ENCODE results near the gene UGT3A1.
"Not testable (repeated sequence)": the region's sequence is repeated elsewhere in the genome, so short reads cannot be mapped to it uniquely, and the experiment has no call there.

Gene UGT3A1

DNA sequence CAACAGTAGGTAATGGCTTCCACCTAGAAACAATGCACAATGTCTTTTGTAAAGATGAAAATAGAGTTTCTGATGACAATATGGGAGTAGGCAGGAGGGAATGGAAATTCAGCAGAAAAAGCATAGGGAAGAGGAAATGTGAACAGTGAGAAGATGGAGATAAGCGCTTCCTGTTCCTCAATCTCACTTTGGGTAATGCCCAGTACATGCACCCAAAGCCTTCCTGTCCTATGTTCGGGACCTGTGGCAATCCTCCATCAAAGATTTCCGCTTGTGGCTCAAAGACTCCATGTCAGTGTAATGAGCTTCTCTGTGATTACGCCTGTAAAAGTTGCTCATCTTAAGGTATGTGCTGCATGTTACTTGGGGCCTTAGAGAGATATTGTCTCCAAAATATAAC is 2.7 kb downstream of the UGT3A1 start:
- H3K27me3 ChIP-seq (ENCODE audit: insufficient read depth, insufficient read length) = peaks cover 10% of the 10 kb centered on the region
- no peak for DNase-seq (ENCODE audit: low read depth, low spot score)
- no peak for TF ChIP-seq YY1 (IDR thresholded peaks at IDR 0.05; ENCODE audit: insufficient read depth, insufficient read length)
- no peak for TF ChIP-seq ZNF274 (IDR thresholded peaks at IDR 0.05; ENCODE audit: low read depth, low read length)
- no peak for TF ChIP-seq SUZ12 (IDR thresholded peaks at IDR 0.05; ENCODE audit: extremely low read depth, insufficient read depth, insufficient read length)

DNA sequence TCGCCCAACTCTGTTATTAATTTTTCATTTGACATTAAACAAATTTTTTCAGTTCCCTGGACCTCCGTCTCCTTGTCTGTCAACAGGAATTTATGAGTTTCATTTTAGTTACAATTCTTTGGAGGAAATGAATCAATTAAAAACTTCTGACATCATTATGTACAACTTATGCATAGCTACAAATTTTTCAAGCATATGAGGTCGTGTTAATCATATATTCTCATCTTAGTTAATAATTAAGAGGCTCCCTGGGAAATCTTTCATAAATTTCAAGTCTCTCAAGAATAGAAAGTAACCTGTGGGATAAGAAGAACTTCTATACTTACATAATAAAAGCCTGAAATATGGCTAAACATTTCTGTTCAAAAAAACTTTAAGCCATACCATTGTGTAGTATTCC is 3.4 kb downstream of the UGT3A1 start:
- DNase-seq (ENCODE audit: low read depth, low spot score) = no peak
- Histone ChIP-seq H3K9me3 (ENCODE audit: insufficient read depth, low read length) (peaks cover 4% of the 10 kb centered on the region; the same call in 1 of the 2 replicates), H3K4me3 (ENCODE audit: insufficient read length, low read depth) (no peak overlapping the region), H3K4me1 (ENCODE audit: insufficient read depth, insufficient read length) (no peaks in the 10 kb centered on the region), H3K9ac (ENCODE audit: insufficient read length, low read depth) (no peak overlapping the region), H3K36me3 (ENCODE audit: insufficient read depth, insufficient read length, low read length) (no peaks in the 10 kb centered on the region), H3K27me3 (ENCODE audit: insufficient read depth, insufficient read length) (peaks cover 10% of the 10 kb centered on the region)
- TF ChIP-seq YY1 (IDR thresholded peaks at IDR 0.05; ENCODE audit: insufficient read depth, insufficient read length) (no peak), SUZ12 (IDR thresholded peaks at IDR 0.05; ENCODE audit: extremely low read depth, insufficient read depth, insufficient read length) (no peak)

More for the DNA sequence above, 2.7 kb downstream of the UGT3A1 start:
- no peaks in the 10 kb centered on the region for H3K9me3 ChIP-seq (ENCODE audit: insufficient read depth, low read length)
- H3K4me3 ChIP-seq (ENCODE audit: insufficient read length, low read depth) = no peak overlapping the region
- no peaks in the 10 kb centered on the region for H3K4me1 ChIP-seq (ENCODE audit: insufficient read depth, insufficient read length)
- H3K9ac ChIP-seq (ENCODE audit: insufficient read length, low read depth) = no peak overlapping the region
- no peaks in the 10 kb centered on the region for H3K36me3 ChIP-seq (ENCODE audit: insufficient read depth, insufficient read length, low read length)

DNA sequence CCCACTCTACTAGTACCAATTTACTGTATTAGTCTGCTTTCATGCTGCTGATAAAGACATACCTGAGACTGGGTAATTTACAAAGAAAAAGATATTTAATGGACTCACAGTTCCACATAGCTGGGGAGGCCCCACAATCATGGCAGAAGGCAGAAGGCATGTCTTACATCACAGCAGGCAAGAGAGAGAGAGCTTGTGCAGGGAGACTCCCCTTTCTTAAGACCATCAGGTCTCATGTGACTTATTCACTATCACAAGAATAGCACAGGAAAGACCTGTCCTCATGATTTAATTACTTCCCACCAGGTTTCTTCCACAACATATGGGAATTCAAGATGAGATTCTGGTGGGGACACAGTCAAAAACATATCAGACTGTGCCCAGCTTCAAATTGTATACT is 11.5 kb downstream of the UGT3A1 start:
- Histone ChIP-seq H3K9ac (ENCODE audit: insufficient read length, low read depth) (no peak overlapping the region), H3K4me1 (ENCODE audit: insufficient read depth, insufficient read length) (no peaks in the 10 kb centered on the region), H3K9me3 (ENCODE audit: insufficient read depth, low read length) (peaks cover 25% of the 10 kb centered on the region), H3K36me3 (ENCODE audit: insufficient read depth, insufficient read length, low read length) (no peaks in the 10 kb centered on the region), H3K27me3 (ENCODE audit: insufficient read depth, insufficient read length) (no peaks in the 10 kb centered on the region), H3K4me3 (ENCODE audit: insufficient read length, low read depth) (no peak overlapping the region)
- DNase-seq (ENCODE audit: low read depth, low spot score) = no peak
- no peak for TF ChIP-seq ZNF274 (IDR thresholded peaks at IDR 0.05; ENCODE audit: low read depth, low read length)

DNA sequence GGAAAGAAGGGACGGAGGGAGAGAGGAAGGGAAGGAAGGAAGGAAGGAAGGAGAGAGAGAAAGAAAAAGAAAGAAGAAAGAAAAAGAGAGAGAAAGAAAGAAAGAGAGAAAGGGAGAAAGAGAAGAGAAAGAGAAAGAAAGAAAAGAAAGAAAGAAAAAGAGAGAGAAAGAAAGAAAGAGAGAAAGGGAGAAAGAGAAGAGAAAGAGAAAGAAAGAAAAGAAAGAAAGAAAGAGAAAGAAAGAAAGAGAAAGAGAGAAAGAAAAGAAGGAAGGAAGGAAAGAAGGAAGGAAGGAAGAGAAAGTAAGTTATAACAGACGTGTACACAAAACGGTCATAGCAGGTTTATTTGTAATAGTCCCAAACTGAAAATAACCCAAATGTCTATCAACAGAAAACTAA is 14.3 kb downstream of the UGT3A1 start:
- DNase-seq (ENCODE audit: low read depth, low spot score); H3K4me3 ChIP-seq (ENCODE audit: insufficient read length, low read depth); H3K4me1 ChIP-seq (ENCODE audit: insufficient read depth, insufficient read length); H3K27me3 ChIP-seq (ENCODE audit: insufficient read depth, insufficient read length); H3K36me3 ChIP-seq (ENCODE audit: insufficient read depth, insufficient read length, low read length); H3K9ac ChIP-seq (ENCODE audit: insufficient read length, low read depth): not testable (repeated sequence)
- H3K9me3 ChIP-seq (ENCODE audit: insufficient read depth, low read length) = peaks cover 12% of the 10 kb centered on the region

GRCh38 chr5:35974570-35974969 is 16.6 kb downstream of the UGT3A1 start:
- no peaks in the 10 kb centered on the region for H3K4me1 ChIP-seq (ENCODE audit: insufficient read depth, insufficient read length)
- H3K9me3 ChIP-seq (ENCODE audit: insufficient read depth, low read length) = peaks cover 4% of the 10 kb centered on the region; the same call in 1 of the 2 replicates
- DNase-seq (ENCODE audit: low read depth, low spot score) = no peak
- no peaks in the 10 kb centered on the region for H3K36me3 ChIP-seq (ENCODE audit: insufficient read depth, insufficient read length, low read length)
- TF ChIP-seq ZNF274 (IDR thresholded peaks at IDR 0.05; ENCODE audit: low read depth, low read length) = no peak
- no peak for TF ChIP-seq SUZ12 (IDR thresholded peaks at IDR 0.05; ENCODE audit: extremely low read depth, insufficient read depth, insufficient read length)
- no peak for TF ChIP-seq YY1 (IDR thresholded peaks at IDR 0.05; ENCODE audit: insufficient read depth, insufficient read length)
- H3K4me3 ChIP-seq (ENCODE audit: insufficient read length, low read depth) = no peak overlapping the region
- H3K9ac ChIP-seq (ENCODE audit: insufficient read length, low read depth) = no peak overlapping the region
- no peaks in the 10 kb centered on the region for H3K27me3 ChIP-seq (ENCODE audit: insufficient read depth, insufficient read length)

GRCh38 chr5:35971878-35972210 is 19.3 kb downstream of the UGT3A1 start:
- no peak for DNase-seq (ENCODE audit: low read depth, low spot score)
- Histone ChIP-seq H3K36me3 (ENCODE audit: insufficient read depth, insufficient read length, low read length) (no peaks in the 10 kb centered on the region), H3K27me3 (ENCODE audit: insufficient read depth, insufficient read length) (no peaks in the 10 kb centered on the region), H3K9me3 (ENCODE audit: insufficient read depth, low read length) (peaks cover 7% of the 10 kb centered on the region; the same call in 1 of the 2 replicates), H3K4me1 (ENCODE audit: insufficient read depth, insufficient read length) (no peaks in the 10 kb centered on the region), H3K4me3 (ENCODE audit: insufficient read length, low read depth) (no peak overlapping the region), H3K9ac (ENCODE audit: insufficient read length, low read depth) (no peak overlapping the region)
- no peak for TF ChIP-seq SUZ12 (IDR thresholded peaks at IDR 0.05; ENCODE audit: extremely low read depth, insufficient read depth, insufficient read length)
- TF ChIP-seq ZNF274 (IDR thresholded peaks at IDR 0.05; ENCODE audit: low read depth, low read length) = no peak
- TF ChIP-seq YY1 (IDR thresholded peaks at IDR 0.05; ENCODE audit: insufficient read depth, insufficient read length) = no peak

GRCh38 chr5:35971186-35971877 is 19.9 kb downstream of the UGT3A1 start:
- TF ChIP-seq SUZ12 (IDR thresholded peaks at IDR 0.05; ENCODE audit: extremely low read depth, insufficient read depth, insufficient read length) = no peak
- no peak for TF ChIP-seq YY1 (IDR thresholded peaks at IDR 0.05; ENCODE audit: insufficient read depth, insufficient read length)
- TF ChIP-seq ZNF274 (IDR thresholded peaks at IDR 0.05; ENCODE audit: low read depth, low read length) = no peak
- no peak for DNase-seq (ENCODE audit: low read depth, low spot score)
- no peaks in the 10 kb centered on the region for H3K27me3 ChIP-seq (ENCODE audit: insufficient read depth, insufficient read length)
- H3K4me1 ChIP-seq (ENCODE audit: insufficient read depth, insufficient read length) = no peaks in the 10 kb centered on the region
- no peak overlapping the region for H3K4me3 ChIP-seq (ENCODE audit: insufficient read length, low read depth)
- H3K9ac ChIP-seq (ENCODE audit: insufficient read length, low read depth) = no peak overlapping the region
- H3K9me3 ChIP-seq (ENCODE audit: insufficient read depth, low read length) = peaks cover 7% of the 10 kb centered on the region; the same call in 1 of the 2 replicates
- H3K36me3 ChIP-seq (ENCODE audit: insufficient read depth, insufficient read length, low read length) = no peaks in the 10 kb centered on the region

Data from NT2/D1 (cell line).